T-helper 17 cell (primary cell): Measurements from ENCODE around the gene TTC6. TPM values are rescaled to one million over a fixed set of nuclear protein-coding genes. Genes with fewer than 3 reads are reported as not detected.

Experiments used
- ATAC-seq: fragments of 150-1000 bp; cut with Tn5 transposase; 2 replicates; pipeline ENCODE4 v1.10.0; 2021; ENCODE audit warnings: mild to moderate bottlenecking, moderate library complexity
- DNase-seq, 3 donors: peaks; one replicate each; pipeline versions ENCODE4 v3.0.0 to v3.0.0-alpha.2; 2020 to 2021
- H3K9me3 ChIP-seq: one replicate; pipeline ENCODE4 v1.7.0; 2013; ENCODE audit warnings: low read length, mild to moderate bottlenecking; ENCODE audit not compliant: control insufficient read depth, poor library complexity, severe bottlenecking
- H3K27ac Mint-ChIP-seq: one replicate; pipeline ENCODE4 v1.8.0; 2022; ENCODE audit warnings: mild to moderate bottlenecking, moderate library complexity, mixed read lengths
- H3K27me3 Mint-ChIP-seq: one replicate; pipeline ENCODE4 v1.8.0; 2022; ENCODE audit warnings: mixed read lengths
- H3K36me3 Mint-ChIP-seq: one replicate; pipeline ENCODE4 v1.8.0; 2022; ENCODE audit warnings: low read depth, mixed read lengths
- H3K4me1 Mint-ChIP-seq: one replicate; pipeline ENCODE4 v1.8.0; 2022; ENCODE audit warnings: mild to moderate bottlenecking, mixed read lengths
- H3K4me3 Mint-ChIP-seq: one replicate; pipeline ENCODE4 v1.8.0; 2022; ENCODE audit warnings: mild to moderate bottlenecking, moderate library complexity, mixed read lengths
- total RNA-seq, 4 donors: library from RNA in 2 of 4; stranded (reverse) in 2 of 4; gene quantifications; one replicate each; pipeline ENCODE4 v1.2.3 and lab custom pipeline; 2022 to 2026

Gene TTC6
- total RNA-seq, 2 donors from 2014 or later: not detected

DNA sequence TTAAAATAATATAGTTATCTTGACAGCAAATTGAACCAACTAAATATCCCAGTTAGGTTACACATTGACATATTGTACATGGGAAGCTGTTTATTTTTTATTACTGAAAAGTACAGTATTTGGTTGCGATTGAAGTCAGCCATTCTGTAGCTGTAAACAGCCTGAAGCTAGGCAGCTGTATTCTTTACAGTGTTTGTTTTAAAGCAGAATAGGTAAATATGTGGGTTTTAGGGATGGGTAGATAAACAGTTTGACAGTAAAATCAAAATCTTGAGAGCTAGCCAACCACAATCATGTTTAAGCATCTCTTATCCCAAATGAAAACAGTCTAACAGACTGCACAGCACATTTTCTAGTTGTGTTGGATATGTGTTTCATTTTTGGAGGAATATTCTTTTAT, 45.7 kb downstream of the TTC6 start:
- H3K9me3 ChIP-seq: no peaks in the 10 kb centered on the region
- H3K27me3 Mint-ChIP-seq: no peaks in the 10 kb centered on the region
- no peaks in the 10 kb centered on the region for H3K4me1 Mint-ChIP-seq
- DNase-seq (no peak), ATAC-seq (no peak)
- H3K27ac Mint-ChIP-seq: no peak overlapping the region
- H3K36me3 Mint-ChIP-seq: no peaks in the 10 kb centered on the region
- H3K4me3 Mint-ChIP-seq: no peak overlapping the region

DNA sequence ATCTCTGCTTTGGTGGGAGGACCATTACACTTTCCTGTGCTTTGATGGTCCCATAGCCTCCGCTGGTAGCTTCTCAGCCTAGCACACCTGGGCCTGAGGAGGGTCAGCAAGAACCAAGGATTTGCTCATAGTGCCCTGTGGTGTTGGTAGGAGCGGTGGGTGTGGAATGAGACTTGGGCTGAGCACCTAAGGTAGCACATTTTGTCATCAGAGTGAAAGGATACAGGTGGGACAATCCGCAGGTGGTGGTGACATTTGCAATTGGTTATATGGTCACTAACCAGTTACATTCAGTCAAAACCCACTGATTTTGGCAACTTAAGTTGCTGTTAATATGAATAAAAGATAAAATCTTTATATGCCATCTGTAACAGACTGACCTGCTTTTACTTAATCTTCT, 46.7 kb downstream of the TTC6 start:
- Mint-ChIP-seq H3K27ac (no peak overlapping the region), H3K4me3 (no peak overlapping the region), H3K4me1 (no peaks in the 10 kb centered on the region), H3K27me3 (no peaks in the 10 kb centered on the region), H3K36me3 (no peaks in the 10 kb centered on the region)
- H3K9me3 ChIP-seq: no peaks in the 10 kb centered on the region
- DNase-seq (no peak), ATAC-seq (no peak)

DNA sequence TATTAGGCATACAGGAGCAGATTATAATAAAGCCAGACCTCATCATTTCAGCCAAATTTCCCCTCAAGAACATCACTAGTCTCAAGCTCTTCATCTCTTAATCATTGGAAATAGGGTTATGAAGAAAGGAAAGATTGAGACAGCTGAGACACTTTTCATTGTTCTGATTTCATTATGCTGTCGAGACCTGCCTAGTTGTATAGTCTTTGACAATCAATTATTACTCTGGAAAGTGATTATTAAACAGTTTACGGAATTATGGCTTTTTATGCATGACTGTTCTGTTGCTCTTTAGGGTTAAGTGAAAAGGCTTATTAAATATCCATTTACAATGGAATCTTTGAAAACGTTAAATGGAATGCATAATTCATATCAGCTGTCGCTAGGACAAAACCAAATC, 48.3 kb downstream of the TTC6 start:
- H3K4me3 Mint-ChIP-seq: no peak overlapping the region
- no peaks in the 10 kb centered on the region for H3K27me3 Mint-ChIP-seq
- no peaks in the 10 kb centered on the region for H3K9me3 ChIP-seq
- no peaks in the 10 kb centered on the region for H3K36me3 Mint-ChIP-seq
- no peak for DNase-seq
- H3K4me1 Mint-ChIP-seq: no peaks in the 10 kb centered on the region
- no peak for ATAC-seq
- no peak overlapping the region for H3K27ac Mint-ChIP-seq

Other genes with a start within 250 kb of the TTC6 start
- gene FOXA1, start 380 bp upstream of the TTC6 start, total RNA-seq: not detected